Glutamatergic neuron (in vitro differentiated cells): ENCODE measurements around the gene TEX19. TPM values are rescaled to one million over a fixed set of nuclear protein-coding genes. Genes with fewer than 3 reads are reported as not detected.

ENCODE experiments used
- DNase-seq: peaks from one replicate; pipeline ENCODE4 v3.0.0; 2022
- H3K27ac Mint-ChIP-seq: one replicate; pipeline ENCODE4 v1.8.0; 2020; ENCODE audit warnings: mild to moderate bottlenecking, mixed read lengths, inconsistent platforms; ENCODE audit not compliant: unreplicated experiment
- H3K27me3 Mint-ChIP-seq: one replicate; pipeline ENCODE4 v1.8.0; 2020; ENCODE audit warnings: mild to moderate bottlenecking, moderate library complexity, mixed read lengths, inconsistent platforms; ENCODE audit not compliant: unreplicated experiment
- H3K36me3 Mint-ChIP-seq: one replicate; pipeline ENCODE4 v1.8.0; 2020; ENCODE audit warnings: mild to moderate bottlenecking, mixed read lengths, inconsistent platforms; ENCODE audit not compliant: unreplicated experiment
- H3K4me1 Mint-ChIP-seq: one replicate; pipeline ENCODE4 v1.8.0; 2020; ENCODE audit warnings: mild to moderate bottlenecking, low read depth, mixed read lengths, inconsistent platforms; ENCODE audit not compliant: unreplicated experiment
- H3K4me3 Mint-ChIP-seq: one replicate; pipeline ENCODE4 v1.8.0; 2020; ENCODE audit warnings: mild to moderate bottlenecking, mixed read lengths, inconsistent platforms; ENCODE audit not compliant: unreplicated experiment
- H3K9me3 Mint-ChIP-seq: one replicate; pipeline ENCODE4 v1.8.0; 2020; ENCODE audit warnings: mild to moderate bottlenecking, moderate library complexity, mixed read lengths, inconsistent platforms; ENCODE audit not compliant: unreplicated experiment
- CTCF ChIP-seq: fragments of 200-600 bp; sonication (generic); IDR thresholded peaks from one replicate; pipeline ENCODE4 v1.5.0; 2021; ENCODE audit not compliant: partially characterized antibody, unreplicated experiment
- total RNA-seq: library from RNA; stranded (reverse); fragmentation: NEBNext Ultra II Directional; extraction: Animal tissue kit (Norgen Biotek cat#: 25700); gene quantifications from one replicate; pipeline ENCODE4 v1.2.1, GENCODE V29; 2021; ENCODE audit not compliant: unreplicated experiment

The TEX19 gene
- total RNA-seq, 1 donor from 2014 or later = not detected

- no peak for TF ChIP-seq CTCF
- Mint-ChIP-seq H3K36me3 (no peaks in the 10 kb centered on the region), H3K27me3 (peaks cover 5% of the 10 kb centered on the region), H3K9me3 (peaks cover 3% of the 10 kb centered on the region), H3K27ac (no peak overlapping the region), H3K4me1 (peaks cover 9% of the 10 kb centered on the region), H3K4me3 (no peak overlapping the region)
- no peak for DNase-seq
Observed at GRCh38 chr17:82390860-82391435, 31.9 kb downstream of the TEX19 start.

- Mint-ChIP-seq H3K27ac (no peak overlapping the region), H3K4me3 (no peak overlapping the region), H3K36me3 (peaks cover 4% of the 10 kb centered on the region), H3K9me3 (peaks cover 6% of the 10 kb centered on the region), H3K27me3 (peaks cover 5% of the 10 kb centered on the region), H3K4me1 (peaks cover 9% of the 10 kb centered on the region)
- no peak for TF ChIP-seq CTCF
- DNase-seq = no peak
Observed at GRCh38 chr17:82391496-82392066, 32.5 kb downstream of the TEX19 start.

GRCh38 chr17:82392209-82392920, 33.3 kb downstream of the TEX19 start:
- Mint-ChIP-seq H3K4me1 (peaks cover 10% of the 10 kb centered on the region), H3K36me3 (peaks cover 4% of the 10 kb centered on the region), H3K4me3 (peak overlapping the region; percentile 6), H3K27ac (no peak overlapping the region), H3K9me3 (peaks cover 6% of the 10 kb centered on the region), H3K27me3 (peaks cover 5% of the 10 kb centered on the region)
- no peak for DNase-seq
- no peak for TF ChIP-seq CTCF

GRCh38 chr17:82392941-82393340, 33.9 kb downstream of the TEX19 start:
- Mint-ChIP-seq H3K4me1 (peaks cover 10% of the 10 kb centered on the region), H3K9me3 (peaks cover 6% of the 10 kb centered on the region), H3K36me3 (peaks cover 4% of the 10 kb centered on the region), H3K4me3 (no peak overlapping the region), H3K27me3 (peaks cover 3% of the 10 kb centered on the region), H3K27ac (no peak overlapping the region)
- TF ChIP-seq CTCF = no peak
- no peak for DNase-seq

- Mint-ChIP-seq H3K9me3 (peaks cover 5% of the 10 kb centered on the region), H3K4me1 (peaks cover 14% of the 10 kb centered on the region), H3K36me3 (peaks cover 4% of the 10 kb centered on the region), H3K27me3 (peaks cover 5% of the 10 kb centered on the region), H3K27ac (no peak overlapping the region), H3K4me3 (no peak overlapping the region)
- no peak for TF ChIP-seq CTCF
- DNase-seq = no peak
Observed at GRCh38 chr17:82394278-82394677, 35.2 kb downstream of the TEX19 start.
